LNCaP clone FGC (cell line): Measurements from ENCODE around the gene MIEF1.

Source experiments
- DNase-seq: peaks from one replicate; pipeline ENCODE4 v3.0.0-alpha.2; 2011; ENCODE audit warnings: low read depth
- H3K4me3 ChIP-seq: 2 replicates; pipeline ENCODE4 v1.5.1; 2011; ENCODE audit warnings: mild to moderate bottlenecking, low read depth, low read length, control low read depth
- TF ChIP-seq, protein P1 (sequence below): IDR thresholded peaks from 2 replicates; pipeline ENCODE4 v1.5.1; 2012; ENCODE audit warnings: mild to moderate bottlenecking; ENCODE audit not compliant: control insufficient read depth, insufficient read depth; ENCODE audit errors: extremely low read depth

The MIEF1 gene

DNA sequence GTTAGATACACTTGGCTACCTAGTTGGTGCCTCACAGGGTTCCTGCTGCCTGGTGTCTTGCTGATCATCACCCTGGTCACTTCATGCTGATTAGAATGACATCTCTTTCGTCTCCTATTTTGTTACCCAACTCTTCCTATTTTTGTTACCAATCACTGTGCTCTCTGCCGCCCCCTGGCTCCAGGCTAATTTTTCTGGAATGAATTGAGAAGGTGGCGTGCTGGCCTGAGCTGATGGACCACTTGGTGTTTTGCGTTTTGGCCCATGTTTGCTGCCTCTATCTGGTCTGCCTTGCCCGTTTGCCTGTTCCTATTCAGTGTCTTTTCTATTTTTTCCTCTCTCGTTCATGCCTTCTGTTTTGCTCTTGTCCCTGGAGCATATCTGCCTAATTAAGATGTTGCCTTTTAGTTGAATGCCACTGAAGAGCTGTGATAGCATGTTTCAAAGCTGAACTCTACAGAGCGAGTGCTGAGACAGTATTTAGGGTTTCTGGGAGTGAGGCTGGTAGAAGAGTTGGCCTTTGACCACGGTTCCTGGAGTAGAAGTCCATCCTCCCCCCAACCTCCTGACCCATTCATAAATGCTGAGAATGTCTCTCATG lies 12.4 kb downstream of the MIEF1 start:
- no peak for DNase-seq
- no peak overlapping the region for H3K4me3 ChIP-seq
- TF ChIP-seq, protein P1, sequence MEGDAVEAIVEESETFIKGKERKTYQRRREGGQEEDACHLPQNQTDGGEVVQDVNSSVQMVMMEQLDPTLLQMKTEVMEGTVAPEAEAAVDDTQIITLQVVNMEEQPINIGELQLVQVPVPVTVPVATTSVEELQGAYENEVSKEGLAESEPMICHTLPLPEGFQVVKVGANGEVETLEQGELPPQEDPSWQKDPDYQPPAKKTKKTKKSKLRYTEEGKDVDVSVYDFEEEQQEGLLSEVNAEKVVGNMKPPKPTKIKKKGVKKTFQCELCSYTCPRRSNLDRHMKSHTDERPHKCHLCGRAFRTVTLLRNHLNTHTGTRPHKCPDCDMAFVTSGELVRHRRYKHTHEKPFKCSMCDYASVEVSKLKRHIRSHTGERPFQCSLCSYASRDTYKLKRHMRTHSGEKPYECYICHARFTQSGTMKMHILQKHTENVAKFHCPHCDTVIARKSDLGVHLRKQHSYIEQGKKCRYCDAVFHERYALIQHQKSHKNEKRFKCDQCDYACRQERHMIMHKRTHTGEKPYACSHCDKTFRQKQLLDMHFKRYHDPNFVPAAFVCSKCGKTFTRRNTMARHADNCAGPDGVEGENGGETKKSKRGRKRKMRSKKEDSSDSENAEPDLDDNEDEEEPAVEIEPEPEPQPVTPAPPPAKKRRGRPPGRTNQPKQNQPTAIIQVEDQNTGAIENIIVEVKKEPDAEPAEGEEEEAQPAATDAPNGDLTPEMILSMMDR: peak; percentile 71

DNA sequence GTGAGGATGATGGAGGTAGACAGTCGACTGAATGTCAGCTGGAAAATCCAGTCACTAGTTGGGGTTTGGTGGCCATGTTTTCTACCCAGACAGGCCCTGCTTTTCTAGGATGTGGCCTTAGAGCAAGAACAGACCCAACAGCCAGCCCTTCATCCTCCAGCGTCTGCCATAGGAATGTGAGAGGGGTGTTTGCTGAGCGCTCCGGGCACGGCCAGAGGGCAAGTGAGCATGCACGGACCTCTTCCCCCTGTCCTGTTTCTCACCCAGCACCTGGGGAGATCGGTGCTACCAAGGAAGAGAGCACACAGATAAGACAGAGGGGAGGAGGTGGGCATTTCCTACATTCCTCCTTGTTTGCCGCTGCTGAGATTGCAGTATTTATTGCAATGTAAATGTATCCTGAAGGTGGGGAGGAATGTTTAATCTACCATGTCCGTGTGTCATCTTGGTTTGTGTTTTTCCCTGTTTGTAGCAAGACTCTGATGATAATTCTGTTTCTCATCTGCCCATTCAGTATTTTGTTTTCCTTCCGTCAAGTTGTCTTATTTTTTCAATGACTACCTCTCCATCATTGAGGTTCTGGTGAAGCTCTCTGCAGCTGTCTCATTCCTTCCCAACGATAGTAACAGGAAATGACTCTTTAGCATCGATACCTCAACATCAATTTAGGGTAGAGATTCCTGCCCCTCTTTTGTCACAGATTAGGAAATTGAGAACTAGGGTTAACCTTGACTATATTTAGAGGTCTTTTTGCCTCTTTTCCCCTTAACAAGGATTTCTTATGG lies 13.4 kb downstream of the MIEF1 start:
- DNase-seq: no peak
- TF ChIP-seq, protein P1: no peak
- no peak overlapping the region for H3K4me3 ChIP-seq

DNA sequence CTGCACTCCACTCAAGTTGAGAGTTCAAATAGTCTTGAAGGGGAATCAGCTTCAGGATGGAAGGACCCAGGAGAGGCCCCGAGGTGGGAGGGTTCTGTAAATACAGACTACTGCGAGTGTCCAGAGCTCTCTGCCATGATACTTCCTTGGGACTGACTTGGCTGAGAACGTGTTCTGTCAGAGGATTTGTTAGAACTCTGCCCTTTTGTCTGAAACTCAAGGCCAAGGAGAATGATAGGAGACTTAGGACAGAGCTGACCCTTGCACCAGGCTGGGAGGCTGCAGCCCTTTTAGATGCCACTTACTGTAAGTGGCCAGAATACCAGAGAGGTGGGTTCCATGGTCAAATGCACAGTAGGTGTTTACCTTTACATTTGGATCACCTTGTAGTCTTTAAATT lies 15.4 kb downstream of the MIEF1 start:
- TF ChIP-seq, protein P1: no peak
- no peak overlapping the region for H3K4me3 ChIP-seq
- DNase-seq: no peak

DNA sequence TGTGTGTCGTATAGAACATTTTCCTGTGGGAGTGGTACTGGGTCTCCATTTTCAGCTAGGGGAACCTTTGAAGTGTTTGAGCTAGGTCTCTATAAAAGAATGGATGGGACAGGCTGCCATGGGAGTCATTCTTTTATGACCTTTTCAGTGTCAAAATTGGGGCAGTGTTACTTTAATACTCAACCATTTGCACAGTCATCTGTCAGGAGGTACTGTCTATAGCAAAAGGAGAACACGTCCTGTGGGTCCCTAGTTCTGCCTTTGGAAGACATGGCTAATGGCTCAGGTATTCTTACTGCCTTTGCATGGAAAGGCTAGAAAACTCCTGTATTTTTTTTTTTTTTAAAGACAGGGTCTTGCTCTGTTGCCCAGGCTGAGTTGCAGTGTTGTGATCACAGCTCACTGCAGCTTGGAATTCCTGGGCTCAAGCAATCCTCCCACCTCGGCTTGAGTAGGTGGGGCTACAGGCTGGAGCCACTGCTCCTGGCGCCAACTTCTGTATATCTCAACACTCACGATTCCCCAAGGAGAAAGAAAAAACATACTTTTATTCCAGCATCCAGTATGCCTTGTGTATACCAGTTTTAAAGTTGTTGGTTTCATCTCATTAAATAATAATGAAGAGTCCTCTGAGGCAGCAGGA lies 16.2 kb downstream of the MIEF1 start:
- no peak for DNase-seq
- TF ChIP-seq, protein P1: no peak
- H3K4me3 ChIP-seq: peak overlapping the region; percentile 87

DNA sequence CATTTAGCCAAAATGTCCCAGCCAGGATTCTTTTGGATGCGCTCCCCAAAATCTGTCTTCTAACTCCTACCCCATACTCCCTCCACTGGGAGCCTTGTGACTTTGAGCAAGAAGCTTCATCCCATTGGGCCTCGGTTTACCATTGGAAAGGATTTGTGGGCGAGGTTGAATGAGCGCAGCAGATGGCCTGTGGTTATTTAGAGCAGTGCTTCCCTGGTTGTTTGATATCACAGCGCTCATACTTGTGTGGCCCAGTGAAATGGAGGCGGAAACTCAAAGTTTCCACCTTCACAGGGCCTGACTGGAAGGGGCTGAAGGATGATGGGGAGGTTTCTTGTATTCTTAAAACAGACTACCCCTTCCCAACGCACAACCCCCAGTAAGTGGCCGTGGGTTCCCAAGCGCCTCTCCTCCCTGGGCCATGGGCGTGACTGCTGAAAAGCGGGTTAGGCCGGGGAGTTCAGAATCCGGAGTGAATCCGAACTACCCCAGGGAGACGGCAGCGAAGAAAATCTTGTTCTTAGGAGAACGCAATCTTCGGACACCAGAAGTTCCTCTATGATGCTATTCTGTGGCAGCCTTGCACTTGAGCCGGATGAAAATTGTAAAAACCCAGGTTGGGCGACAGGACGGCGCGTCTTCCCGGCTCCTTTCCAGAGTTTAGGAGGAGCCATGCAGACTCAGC lies 17.0 kb downstream of the MIEF1 start:
- no peak for DNase-seq
- H3K4me3 ChIP-seq: peak overlapping the region; percentile 87
- TF ChIP-seq, protein P1: no peak

DNA sequence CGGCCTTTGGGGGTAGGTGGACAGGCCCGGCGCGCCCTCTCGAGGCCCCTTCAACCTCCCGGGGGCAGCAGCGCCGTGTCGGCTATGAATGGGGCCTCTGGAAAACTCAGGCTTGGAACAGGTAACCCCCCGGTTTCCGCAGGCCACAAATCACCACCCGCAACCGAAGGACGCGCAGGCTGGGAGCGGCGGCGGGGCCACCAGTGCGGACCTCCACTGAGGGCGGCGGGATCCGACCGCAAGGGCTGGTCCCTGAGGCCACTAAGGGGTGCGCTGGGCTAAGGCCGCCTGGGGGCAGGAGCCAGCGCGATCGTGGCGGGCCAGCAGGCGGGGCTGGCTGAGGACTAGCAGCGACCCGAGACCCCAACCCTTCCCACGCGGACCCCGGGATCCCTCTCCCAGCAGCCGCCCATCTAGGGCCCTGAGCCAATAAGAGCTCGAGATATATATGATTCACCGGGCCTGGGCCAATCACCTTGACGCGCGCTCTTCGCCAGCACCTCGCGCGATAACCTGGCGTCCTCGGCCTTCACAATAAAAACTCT lies 17.7 kb downstream of the MIEF1 start:
- peak overlapping the region; percentile 87 for H3K4me3 ChIP-seq
- TF ChIP-seq, protein P1: peak; percentile 42
- DNase-seq: peak; percentile 98
